Tibial artery (tissue), 4 donors: ENCODE results near the gene TAS1R1.

Experiments
- DNase-seq, 2 donors: peaks; one replicate each; pipeline ENCODE4 v3.0.0-alpha.2; 2019
- H3K27ac ChIP-seq, 2 donors: fragments of 200-600 bp; sonication (generic) in 1 of 2; 1 replicate in 1 of 2; 2 replicates in 1 of 2; pipeline ENCODE4 v1.5.1; 2018 to 2019; ENCODE audit warnings: mild to moderate bottlenecking in 1 of 2
- H3K27me3 ChIP-seq, 2 donors: fragments of 200-600 bp; sonication (generic) in 1 of 2; one replicate each; pipeline versions ENCODE4 v1.5.1 to v1.6.0; 2016 to 2019
- H3K36me3 ChIP-seq, 3 donors: fragments of 200-600 bp; sonication (generic) in 2 of 3; one replicate each; pipeline ENCODE4 v1.5.1; 2016 to 2019; ENCODE audit warnings: mild to moderate bottlenecking in 2 of 3
- H3K4me1 ChIP-seq, 4 donors: fragments of 200-600 bp; sonication (generic) in 2 of 4; 1 replicate in 3 of 4; 2 replicates in 1 of 4; pipeline ENCODE4 v1.5.1; 2016 to 2019
- H3K4me3 ChIP-seq, 2 donors: fragments of 200-600 bp; sonication (generic) in 1 of 2; 1 replicate in 1 of 2; 2 replicates in 1 of 2; pipeline ENCODE4 v1.5.1; 2018 to 2019; ENCODE audit warnings: mild to moderate bottlenecking in 2 of 2
- H3K9me3 ChIP-seq, 3 donors: fragments of 200-600 bp; sonication (generic) in 1 of 3; one replicate each; pipeline ENCODE4 v1.5.1; 2016 to 2019
- CTCF ChIP-seq, 2 experiments: fragments of 200-600 bp in 1 of 2; fragments of 450-650 bp in 1 of 2; IDR thresholded peaks; one replicate each; pipeline ENCODE4 v1.5.1; 2017 to 2019; ENCODE audit warnings: antibody characterized with exemption in 2 of 2, mild to moderate bottlenecking in 1 of 2, moderate library complexity in 1 of 2
- intact Hi-C: fragments of 100-400 bp; cut with DNase I; formaldehyde crosslinking; loops from one replicate; pipeline ENCODE4 v1.15.0; 2023; ENCODE audit warnings: low total_unique reads

Gene TAS1R1

GRCh38 chr1:6508154-6508815, 46.8 kb upstream of the TAS1R1 start:
- Histone ChIP-seq H3K36me3 (no peaks in the 10 kb centered on the region), H3K27me3 (peaks cover 0 to 17% of the 10 kb centered on the region in 2 donors), H3K4me1 (peaks cover 0 to 27% (median 5%) of the 10 kb centered on the region in 4 donors), H3K9me3 (no peaks in the 10 kb centered on the region), H3K27ac (no peak overlapping the region), H3K4me3 (no peak overlapping the region)
- DNase-seq, result no peak
- no peak for TF ChIP-seq CTCF (IDR thresholded peaks at IDR 0.05)
- intact Hi-C loops, result no loop called here

- H3K9me3 ChIP-seq, result no peaks in the 10 kb centered on the region
- H3K27ac ChIP-seq, result no peak overlapping the region
- peaks cover 0 to 28% (median 4%) of the 10 kb centered on the region in 4 donors for H3K4me1 ChIP-seq
- H3K36me3 ChIP-seq, result no peaks in the 10 kb centered on the region
- no peak for DNase-seq
- intact Hi-C loops, result no loop called here
- H3K27me3 ChIP-seq, result peaks cover 0 to 17% of the 10 kb centered on the region in 2 donors
- no peak for TF ChIP-seq CTCF (IDR thresholded peaks at IDR 0.05)
- H3K4me3 ChIP-seq, result no peak overlapping the region
Measured at GRCh38 chr1:6508816-6509189, 46.3 kb upstream of the TAS1R1 start.

GRCh38 chr1:6509220-6509918, 45.7 kb upstream of the TAS1R1 start:
- TF ChIP-seq CTCF (IDR thresholded peaks at IDR 0.05), result no peak
- H3K9me3 ChIP-seq, result no peaks in the 10 kb centered on the region
- intact Hi-C loops, result no loop called here
- H3K36me3 ChIP-seq, result no peaks in the 10 kb centered on the region
- H3K4me3 ChIP-seq, result no peak overlapping the region
- no peak overlapping the region for H3K27ac ChIP-seq
- no peak for DNase-seq
- peaks cover 0 to 28% (median 4%) of the 10 kb centered on the region in 4 donors for H3K4me1 ChIP-seq
- peaks cover 0 to 17% of the 10 kb centered on the region in 2 donors for H3K27me3 ChIP-seq

- intact Hi-C loops, result no loop called here
- DNase-seq, result no peak
- Histone ChIP-seq H3K27ac (no peak overlapping the region), H3K36me3 (no peaks in the 10 kb centered on the region), H3K9me3 (no peaks in the 10 kb centered on the region), H3K27me3 (peaks cover 0 to 17% of the 10 kb centered on the region in 2 donors), H3K4me1 (peaks cover 0 to 28% (median 4%) of the 10 kb centered on the region in 4 donors), H3K4me3 (no peak overlapping the region)
- TF ChIP-seq CTCF (IDR thresholded peaks at IDR 0.05), result no peak
Measured at GRCh38 chr1:6509919-6510291, 45.2 kb upstream of the TAS1R1 start.

GRCh38 chr1:6510493-6510892, 44.6 kb upstream of the TAS1R1 start:
- H3K36me3 ChIP-seq, result no peaks in the 10 kb centered on the region
- intact Hi-C loops, result no loop called here
- no peaks in the 10 kb centered on the region for H3K9me3 ChIP-seq
- DNase-seq, result no peak
- H3K4me1 ChIP-seq, result peaks cover 0 to 28% (median 4%) of the 10 kb centered on the region in 4 donors
- no peak overlapping the region for H3K4me3 ChIP-seq
- H3K27ac ChIP-seq, result no peak overlapping the region
- TF ChIP-seq CTCF (IDR thresholded peaks at IDR 0.05), result no peak
- H3K27me3 ChIP-seq, result peaks cover 0 to 17% of the 10 kb centered on the region in 2 donors
